ENCODE measurements around the gene JMJD7.

GRCh38 chr15:41789236-41789635 is 38.7 kb upstream of the JMJD7 start:
- no peak for TF ChIP-seq CTCF (IDR thresholded peaks at IDR 0.05)
- no peak for TF ChIP-seq POLR2A (IDR thresholded peaks at IDR 0.05)
